ENCODE measurements around the gene SSH2.

GRCh38 chr17:29707212-29707571, 222.8 kb downstream of the SSH2 start:
- no peak for TF ChIP-seq POLR2A (IDR thresholded peaks at IDR 0.05)
- TF ChIP-seq, protein P1, sequence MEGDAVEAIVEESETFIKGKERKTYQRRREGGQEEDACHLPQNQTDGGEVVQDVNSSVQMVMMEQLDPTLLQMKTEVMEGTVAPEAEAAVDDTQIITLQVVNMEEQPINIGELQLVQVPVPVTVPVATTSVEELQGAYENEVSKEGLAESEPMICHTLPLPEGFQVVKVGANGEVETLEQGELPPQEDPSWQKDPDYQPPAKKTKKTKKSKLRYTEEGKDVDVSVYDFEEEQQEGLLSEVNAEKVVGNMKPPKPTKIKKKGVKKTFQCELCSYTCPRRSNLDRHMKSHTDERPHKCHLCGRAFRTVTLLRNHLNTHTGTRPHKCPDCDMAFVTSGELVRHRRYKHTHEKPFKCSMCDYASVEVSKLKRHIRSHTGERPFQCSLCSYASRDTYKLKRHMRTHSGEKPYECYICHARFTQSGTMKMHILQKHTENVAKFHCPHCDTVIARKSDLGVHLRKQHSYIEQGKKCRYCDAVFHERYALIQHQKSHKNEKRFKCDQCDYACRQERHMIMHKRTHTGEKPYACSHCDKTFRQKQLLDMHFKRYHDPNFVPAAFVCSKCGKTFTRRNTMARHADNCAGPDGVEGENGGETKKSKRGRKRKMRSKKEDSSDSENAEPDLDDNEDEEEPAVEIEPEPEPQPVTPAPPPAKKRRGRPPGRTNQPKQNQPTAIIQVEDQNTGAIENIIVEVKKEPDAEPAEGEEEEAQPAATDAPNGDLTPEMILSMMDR (IDR thresholded peaks at IDR 0.05) = no peak

All from thyroid gland (tissue), 4 donors.